HCT116 (cell line): Measurements from ENCODE around the gene CTXN3.

Experiments used
- CEBPB ChIP-seq: IDR thresholded peaks from 2 replicates; pipeline ENCODE4 v1.6.1; 2012; ENCODE audit warnings: low read depth
- CTCF ChIP-seq, 3 experiments: fragments of 200-600 bp in 1 of 3; sonication (generic) in 1 of 3; IDR thresholded peaks in 2 of 3; conservative IDR thresholded peaks in 1 of 3; 2 replicates each; pipeline ENCODE4 v1.5.1; 2012 to 2017; ENCODE audit warnings: low read depth in 2 of 3, low read length in 2 of 3, antibody characterized with exemption in 1 of 3, borderline replicate concordance in 1 of 3, control low read depth in 1 of 3, mild to moderate bottlenecking in 1 of 3, mixed read lengths in 1 of 3, mixed run types in 1 of 3, moderate library complexity in 1 of 3; ENCODE audit not compliant: insufficient read depth in 1 of 3

- no peak for TF ChIP-seq CEBPB
- no peak for TF ChIP-seq CTCF (IDR thresholded peaks at IDR 0.05 in 2 of 3, conservative IDR thresholded peaks at IDR 0.05 in 1 of 3; ENCODE audit: borderline replicate concordance in 1 of 3, insufficient read depth in 1 of 3, low read depth in 2 of 3, low read length in 2 of 3)
Measured at GRCh38 chr5:127647361-127647958, 1.4 kb upstream of the CTXN3 start.
